Measurements from ENCODE around the gene SIGLEC12. TPM values are rescaled to one million over a fixed set of nuclear protein-coding genes. Genes with fewer than 3 reads are reported as not detected.
"Not testable (repeated sequence)": the region's sequence is repeated elsewhere in the genome, so short reads cannot be mapped to it uniquely, and the experiment has no call there.

Gene SIGLEC12
- total RNA-seq, 1 donor = under 0.01 TPM

GRCh38 chr19:51466723-51467122, 34.9 kb downstream of the SIGLEC12 start:
- Histone ChIP-seq H3K9me3 (ENCODE audit: low read depth, low read length) (no peaks in the 10 kb centered on the region), H4K20me1 (ENCODE audit: insufficient read depth, low read length) (no peaks in the 10 kb centered on the region), H3K79me2 (ENCODE audit: insufficient read depth, low read length) (no peaks in the 10 kb centered on the region), H3K4me2 (ENCODE audit: insufficient read depth, low read length) (no peak overlapping the region), H2AFZ (ENCODE audit: low read length) (no peak overlapping the region), H3K4me1 (ENCODE audit: insufficient read depth, low read length) (no peaks in the 10 kb centered on the region), H3K4me3 (ENCODE audit: insufficient read depth, low read length) (no peak overlapping the region), H3K27ac (ENCODE audit: low read depth, low read length) (no peak overlapping the region), H3K27me3 (ENCODE audit: insufficient read depth, low read length) (peaks cover 11% of the 10 kb centered on the region), H3K36me3 (ENCODE audit: insufficient read depth, low read length) (no peaks in the 10 kb centered on the region)
- DNase-seq (ENCODE audit: insufficient read length, low spot score, missing footprints) = no peak
- TF ChIP-seq CTCF (IDR thresholded peaks at IDR 0.05; ENCODE audit: extremely low read depth, low read depth, low read length) = no peak

- not testable (repeated sequence) for H3K36me3 ChIP-seq (ENCODE audit: insufficient read depth, low read length); H3K4me1 ChIP-seq (ENCODE audit: insufficient read depth, low read length); DNase-seq (ENCODE audit: insufficient read length, low spot score, missing footprints); H3K27ac ChIP-seq (ENCODE audit: low read depth, low read length); H3K4me2 ChIP-seq (ENCODE audit: insufficient read depth, low read length); H3K79me2 ChIP-seq (ENCODE audit: insufficient read depth, low read length); H3K9me3 ChIP-seq (ENCODE audit: low read depth, low read length); H3K4me3 ChIP-seq (ENCODE audit: insufficient read depth, low read length); H2AFZ ChIP-seq (ENCODE audit: low read length); H4K20me1 ChIP-seq (ENCODE audit: insufficient read depth, low read length)
- H3K27me3 ChIP-seq (ENCODE audit: insufficient read depth, low read length) = peaks cover 11% of the 10 kb centered on the region
Observed at GRCh38 chr19:51463976-51464581, 37.5 kb downstream of the SIGLEC12 start.

GRCh38 chr19:51462681-51463080, 38.9 kb downstream of the SIGLEC12 start:
- Histone ChIP-seq H3K36me3 (ENCODE audit: insufficient read depth, low read length) (no peaks in the 10 kb centered on the region), H4K20me1 (ENCODE audit: insufficient read depth, low read length) (no peaks in the 10 kb centered on the region), H3K79me2 (ENCODE audit: insufficient read depth, low read length) (no peaks in the 10 kb centered on the region), H3K9me3 (ENCODE audit: low read depth, low read length) (no peaks in the 10 kb centered on the region), H3K4me1 (ENCODE audit: insufficient read depth, low read length) (no peaks in the 10 kb centered on the region), H2AFZ (ENCODE audit: low read length) (no peak overlapping the region), H3K4me3 (ENCODE audit: insufficient read depth, low read length) (no peak overlapping the region), H3K27ac (ENCODE audit: low read depth, low read length) (no peak overlapping the region), H3K27me3 (ENCODE audit: insufficient read depth, low read length) (peaks cover 11% of the 10 kb centered on the region), H3K4me2 (ENCODE audit: insufficient read depth, low read length) (no peak overlapping the region)
- TF ChIP-seq CTCF (IDR thresholded peaks at IDR 0.05; ENCODE audit: extremely low read depth, low read depth, low read length) = no peak
- no peak for DNase-seq (ENCODE audit: insufficient read length, low spot score, missing footprints)

GRCh38 chr19:51462276-51462675, 39.3 kb downstream of the SIGLEC12 start:
- no peaks in the 10 kb centered on the region for H4K20me1 ChIP-seq (ENCODE audit: insufficient read depth, low read length)
- no peaks in the 10 kb centered on the region for H3K79me2 ChIP-seq (ENCODE audit: insufficient read depth, low read length)
- no peak overlapping the region for H3K4me2 ChIP-seq (ENCODE audit: insufficient read depth, low read length)
- H3K4me1 ChIP-seq (ENCODE audit: insufficient read depth, low read length) = no peaks in the 10 kb centered on the region
- H3K27ac ChIP-seq (ENCODE audit: low read depth, low read length) = no peak overlapping the region
- no peak for TF ChIP-seq CTCF (IDR thresholded peaks at IDR 0.05; ENCODE audit: extremely low read depth, low read depth, low read length)
- no peak overlapping the region for H2AFZ ChIP-seq (ENCODE audit: low read length)
- H3K9me3 ChIP-seq (ENCODE audit: low read depth, low read length) = no peaks in the 10 kb centered on the region
- no peaks in the 10 kb centered on the region for H3K36me3 ChIP-seq (ENCODE audit: insufficient read depth, low read length)
- peaks cover 11% of the 10 kb centered on the region for H3K27me3 ChIP-seq (ENCODE audit: insufficient read depth, low read length)
- DNase-seq (ENCODE audit: insufficient read length, low spot score, missing footprints) = peak; percentile 73
- H3K4me3 ChIP-seq (ENCODE audit: insufficient read depth, low read length) = no peak overlapping the region
